ENCODE data around the gene MGAT3. TPM values are rescaled to one million over a fixed set of nuclear protein-coding genes. Genes with fewer than 3 reads are reported as not detected.
A peak's percentile ranks its signal among the peaks of the same experiment; 100 is the strongest.

Gene MGAT3
- total RNA-seq, 2 experiments from 2014 or later: 7.0 to 7.2 TPM

GRCh38 chr22:39446239-39446721, 10.5 kb upstream of the MGAT3 start:
- H3K36me3 Mint-ChIP-seq: peaks cover 5% of the 10 kb centered on the region
- peak overlapping the region; percentile 98 for H3K27ac Mint-ChIP-seq
- no peaks in the 10 kb centered on the region for H3K27me3 Mint-ChIP-seq
- peaks cover 42% of the 10 kb centered on the region for H3K4me1 Mint-ChIP-seq
- peak overlapping the region; percentile 86 for H3K4me3 Mint-ChIP-seq
- POLR2A ChIA-PET: interaction anchor here (1.0 to 2.3 kb wide), 13 partner anchors 9 to 732 kb away, joined by 3 to 15 read pairs (median 4); partner anchors contain the start of genes ATF4, RPL3, TAB1 and TNRC6B
- ATAC-seq (ENCODE audit: low read depth) (peak; percentile 31), DNase-seq (peak; percentile 50)
- no peaks in the 10 kb centered on the region for H3K9me3 Mint-ChIP-seq

DNA sequence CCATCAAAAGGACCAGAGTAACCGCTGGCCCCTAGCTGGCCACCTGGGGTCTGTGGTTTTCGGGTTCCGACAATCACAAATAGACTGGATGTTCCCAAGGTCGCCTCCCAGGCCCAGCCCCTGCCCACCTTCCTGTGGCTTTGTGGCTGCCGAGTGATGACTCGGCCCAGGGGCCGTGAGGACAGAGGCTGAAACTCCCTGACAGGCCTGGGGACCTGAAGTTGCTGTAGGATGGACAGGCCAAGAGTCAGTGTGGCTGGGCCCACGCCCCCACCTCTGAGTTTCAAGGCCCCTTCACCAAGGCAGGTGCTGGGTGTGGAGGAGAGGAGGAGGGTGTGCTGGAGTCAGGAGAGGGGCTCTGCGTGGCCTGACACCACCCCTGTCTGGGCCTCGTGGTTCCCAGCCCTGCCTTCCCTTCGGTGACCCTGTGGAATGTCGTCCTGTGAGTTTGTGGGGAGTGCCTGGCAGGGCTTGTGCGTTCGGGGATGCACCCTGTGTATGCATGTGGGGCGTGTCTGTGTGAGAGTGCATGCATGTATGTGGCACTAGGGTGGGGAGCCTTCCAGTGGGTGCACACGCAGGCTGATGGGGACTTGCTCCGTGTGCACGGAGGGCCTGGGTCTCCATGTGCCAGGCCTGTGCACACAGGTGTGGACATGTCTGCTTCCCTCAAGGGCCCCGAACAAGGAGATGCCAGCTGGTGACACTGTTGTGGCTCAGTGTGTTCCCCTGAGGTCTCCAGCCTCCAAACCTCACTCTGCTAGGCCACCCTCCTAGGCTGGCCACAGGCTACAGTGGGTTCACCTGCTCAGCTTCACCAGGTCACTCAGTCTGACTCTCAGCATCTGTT, 8.4 kb upstream of the MGAT3 start:
- POLR2A ChIA-PET: interaction anchor here (0.8 to 2.3 kb wide), 6 partner anchors 9 to 72 kb away, joined by 3 to 15 read pairs (median 6); partner anchors contain the start of genes ATF4, MIEF1 and TAB1
- H3K27ac Mint-ChIP-seq: peak overlapping the region; percentile 98
- peaks cover 8% of the 10 kb centered on the region for H3K36me3 Mint-ChIP-seq
- peaks cover under 1% of the 10 kb centered on the region for H3K27me3 Mint-ChIP-seq
- peaks cover 46% of the 10 kb centered on the region for H3K4me1 Mint-ChIP-seq
- DNase-seq (no peak), ATAC-seq (ENCODE audit: low read depth) (no peak)
- peak overlapping the region; percentile 63 for H3K4me3 Mint-ChIP-seq
- H3K9me3 Mint-ChIP-seq: no peaks in the 10 kb centered on the region

GRCh38 chr22:39449708-39450107, 7.1 kb upstream of the MGAT3 start:
- H3K27ac Mint-ChIP-seq: peak overlapping the region; percentile 98
- POLR2A ChIA-PET: interaction anchor here (0.5 to 1.5 kb wide), 5 partner anchors 15 to 1495 kb away, joined by 3 to 5 read pairs (median 3); partner anchors contain the start of genes ATF4 and MIEF1
- H3K27me3 Mint-ChIP-seq: peaks cover 3% of the 10 kb centered on the region
- ATAC-seq (ENCODE audit: low read depth) (no peak), DNase-seq (no peak)
- H3K4me1 Mint-ChIP-seq: peaks cover 44% of the 10 kb centered on the region
- peaks cover 8% of the 10 kb centered on the region for H3K36me3 Mint-ChIP-seq
- no peak overlapping the region for H3K4me3 Mint-ChIP-seq
- no peaks in the 10 kb centered on the region for H3K9me3 Mint-ChIP-seq

GRCh38 chr22:39450258-39450955, 6.4 kb upstream of the MGAT3 start:
- ATAC-seq (ENCODE audit: low read depth) (no peak), DNase-seq (no peak)
- peaks cover 44% of the 10 kb centered on the region for H3K4me1 Mint-ChIP-seq
- H3K4me3 Mint-ChIP-seq: no peak overlapping the region
- H3K27ac Mint-ChIP-seq: no peak overlapping the region
- H3K27me3 Mint-ChIP-seq: peaks cover 6% of the 10 kb centered on the region
- peaks cover 11% of the 10 kb centered on the region for H3K36me3 Mint-ChIP-seq
- POLR2A ChIA-PET: interaction anchor here (0.5 to 1.1 kb wide), 2 partner anchors 70 to 1495 kb away, joined by 3 read pairs; partner anchors contain the start of gene ATF4
- no peaks in the 10 kb centered on the region for H3K9me3 Mint-ChIP-seq

GRCh38 chr22:39452740-39453040, 4.1 kb upstream of the MGAT3 start:
- peaks cover 17% of the 10 kb centered on the region for H3K36me3 Mint-ChIP-seq
- H3K27me3 Mint-ChIP-seq: peaks cover 10% of the 10 kb centered on the region
- peaks cover 41% of the 10 kb centered on the region for H3K4me1 Mint-ChIP-seq
- no peak overlapping the region for H3K27ac Mint-ChIP-seq
- POLR2A ChIA-PET: no interaction called here
- no peak for ATAC-seq (ENCODE audit: low read depth)
- DNase-seq: no peak
- H3K4me3 Mint-ChIP-seq: no peak overlapping the region
- H3K9me3 Mint-ChIP-seq: no peaks in the 10 kb centered on the region

- no peak overlapping the region for H3K27ac Mint-ChIP-seq
- DNase-seq: no peak
- H3K4me3 Mint-ChIP-seq: no peak overlapping the region
- POLR2A ChIA-PET: interaction anchor here (0.9 to 1.0 kb wide), 3 partner anchors 12 to 557 kb away, joined by 3 to 8 read pairs (median 4); partner anchors contain the start of gene TAB1
- no peaks in the 10 kb centered on the region for H3K9me3 Mint-ChIP-seq
- no peak for ATAC-seq (ENCODE audit: low read depth)
- peaks cover 17% of the 10 kb centered on the region for H3K36me3 Mint-ChIP-seq
- H3K4me1 Mint-ChIP-seq: peaks cover 36% of the 10 kb centered on the region
- peaks cover 19% of the 10 kb centered on the region for H3K27me3 Mint-ChIP-seq
Observed at GRCh38 chr22:39453765-39454378, 2.9 kb upstream of the MGAT3 start.

GRCh38 chr22:39454385-39454871, 2.4 kb upstream of the MGAT3 start:
- Mint-ChIP-seq H3K9me3 (no peaks in the 10 kb centered on the region), H3K27me3 (peaks cover 23% of the 10 kb centered on the region), H3K36me3 (peaks cover 17% of the 10 kb centered on the region), H3K27ac (no peak overlapping the region), H3K4me3 (no peak overlapping the region), H3K4me1 (peaks cover 32% of the 10 kb centered on the region)
- ATAC-seq (ENCODE audit: low read depth) (no peak), DNase-seq (no peak)
- POLR2A ChIA-PET: interaction anchor here (0.9 kb wide), 2 partner anchors 55 to 556 kb away, joined by 3 to 4 read pairs; partner anchors contain the start of gene TAB1

- peaks cover 26% of the 10 kb centered on the region for H3K27me3 Mint-ChIP-seq
- H3K27ac Mint-ChIP-seq: no peak overlapping the region
- H3K4me1 Mint-ChIP-seq: peaks cover 16% of the 10 kb centered on the region
- peaks cover 12% of the 10 kb centered on the region for H3K36me3 Mint-ChIP-seq
- DNase-seq: peak; percentile 47
- H3K4me3 Mint-ChIP-seq: no peak overlapping the region
- H3K9me3 Mint-ChIP-seq: no peaks in the 10 kb centered on the region
- POLR2A ChIA-PET: interaction anchor here (1.0 kb wide), 1 partner anchor 10 kb away, joined by 6 read pairs; no protein-coding TSS in a partner anchor
- ATAC-seq (ENCODE audit: low read depth): no peak
Observed at GRCh38 chr22:39457198-39457555, 365 bp downstream of the MGAT3 start.

DNA sequence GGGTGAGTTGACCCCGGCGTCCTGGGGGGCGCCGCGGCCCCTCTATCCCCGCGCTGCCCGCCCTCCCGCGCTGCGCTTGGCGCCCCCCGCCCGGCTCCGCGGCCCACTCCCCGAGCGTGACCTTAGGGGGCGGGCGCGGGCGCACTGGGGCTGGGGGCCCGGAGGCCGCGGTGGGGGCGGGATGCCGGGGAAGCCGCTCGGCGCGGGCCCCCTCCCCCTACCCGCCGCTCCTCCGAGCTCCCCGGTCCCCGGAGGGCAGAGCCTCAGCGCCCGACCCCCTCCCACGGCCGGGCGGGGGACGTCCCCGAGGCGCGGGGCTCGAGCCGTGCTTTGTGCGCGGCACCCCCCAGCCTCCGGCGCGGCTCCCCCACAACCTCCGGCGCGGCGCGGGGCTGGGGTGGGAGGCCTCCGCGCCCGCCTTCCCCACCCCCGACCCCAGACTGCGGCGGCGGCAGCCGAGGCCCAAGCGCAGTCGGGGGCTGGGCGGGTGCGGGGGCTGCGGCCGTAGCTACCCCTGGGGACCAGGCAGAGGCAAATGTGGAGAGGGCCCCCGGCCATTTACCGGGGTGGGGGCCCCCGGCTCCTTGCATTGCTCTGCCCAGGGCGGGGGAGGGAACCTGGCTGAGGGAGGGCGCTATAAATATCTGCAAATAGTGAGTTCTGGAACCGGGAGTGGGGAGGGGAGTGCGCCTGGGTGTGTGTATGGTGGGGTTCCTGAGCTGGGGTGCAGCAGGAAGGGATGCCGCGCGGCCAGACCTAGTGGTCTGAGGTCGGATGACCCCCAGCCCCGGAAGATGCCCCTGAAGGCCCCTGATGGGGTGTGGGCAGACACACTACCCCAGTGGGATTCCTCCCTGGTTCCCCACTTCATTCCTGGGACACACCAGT, 988 bp downstream of the MGAT3 start:
- DNase-seq: peak; percentile 51
- peaks cover 26% of the 10 kb centered on the region for H3K27me3 Mint-ChIP-seq
- POLR2A ChIA-PET: interaction anchor here (0.5 to 1.3 kb wide), 4 partner anchors 10 to 64 kb away, joined by 3 to 6 read pairs (median 4); partner anchors contain the start of gene TAB1
- ATAC-seq (ENCODE audit: low read depth): peak; percentile 19
- peaks cover 14% of the 10 kb centered on the region for H3K4me1 Mint-ChIP-seq
- H3K4me3 Mint-ChIP-seq: peak overlapping the region; percentile 67
- peaks cover 12% of the 10 kb centered on the region for H3K36me3 Mint-ChIP-seq
- no peaks in the 10 kb centered on the region for H3K9me3 Mint-ChIP-seq
- H3K27ac Mint-ChIP-seq: no peak overlapping the region

GRCh38 chr22:39458444-39459083, 1.8 kb downstream of the MGAT3 start:
- peaks cover 14% of the 10 kb centered on the region for H3K4me1 Mint-ChIP-seq
- DNase-seq: no peak
- POLR2A ChIA-PET: interaction anchor here (0.5 to 1.3 kb wide), 4 partner anchors 25 to 65 kb away, joined by 3 to 5 read pairs (median 4); partner anchors contain the start of gene TAB1

GRCh38 chr22:39459681-39460080, 2.9 kb downstream of the MGAT3 start:
- Mint-ChIP-seq H3K27ac (no peak overlapping the region), H3K4me1 (peaks cover 14% of the 10 kb centered on the region), H3K27me3 (peaks cover 23% of the 10 kb centered on the region), H3K4me3 (no peak overlapping the region), H3K9me3 (no peaks in the 10 kb centered on the region), H3K36me3 (peaks cover 12% of the 10 kb centered on the region)
- no peak for ATAC-seq (ENCODE audit: low read depth)
- no peak for DNase-seq
- POLR2A ChIA-PET: no interaction called here

More at GRCh38 chr22:39458444-39459083, 1.8 kb downstream of the MGAT3 start:
- Mint-ChIP-seq H3K27ac (no peak overlapping the region), H3K27me3 (peaks cover 24% of the 10 kb centered on the region), H3K36me3 (peaks cover 12% of the 10 kb centered on the region), H3K9me3 (no peaks in the 10 kb centered on the region), H3K4me3 (peak overlapping the region; percentile 23)
- no peak for ATAC-seq (ENCODE audit: low read depth)
